Measurements from ENCODE around the gene SPRYD7. TPM values are rescaled to one million over a fixed set of nuclear protein-coding genes. Genes with fewer than 3 reads are reported as not detected.

Gene SPRYD7, protein sequence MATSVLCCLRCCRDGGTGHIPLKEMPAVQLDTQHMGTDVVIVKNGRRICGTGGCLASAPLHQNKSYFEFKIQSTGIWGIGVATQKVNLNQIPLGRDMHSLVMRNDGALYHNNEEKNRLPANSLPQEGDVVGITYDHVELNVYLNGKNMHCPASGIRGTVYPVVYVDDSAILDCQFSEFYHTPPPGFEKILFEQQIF
- 3.5 to 4.4 TPM (median 3.5 TPM) in 3 replicates for total RNA-seq

DNA sequence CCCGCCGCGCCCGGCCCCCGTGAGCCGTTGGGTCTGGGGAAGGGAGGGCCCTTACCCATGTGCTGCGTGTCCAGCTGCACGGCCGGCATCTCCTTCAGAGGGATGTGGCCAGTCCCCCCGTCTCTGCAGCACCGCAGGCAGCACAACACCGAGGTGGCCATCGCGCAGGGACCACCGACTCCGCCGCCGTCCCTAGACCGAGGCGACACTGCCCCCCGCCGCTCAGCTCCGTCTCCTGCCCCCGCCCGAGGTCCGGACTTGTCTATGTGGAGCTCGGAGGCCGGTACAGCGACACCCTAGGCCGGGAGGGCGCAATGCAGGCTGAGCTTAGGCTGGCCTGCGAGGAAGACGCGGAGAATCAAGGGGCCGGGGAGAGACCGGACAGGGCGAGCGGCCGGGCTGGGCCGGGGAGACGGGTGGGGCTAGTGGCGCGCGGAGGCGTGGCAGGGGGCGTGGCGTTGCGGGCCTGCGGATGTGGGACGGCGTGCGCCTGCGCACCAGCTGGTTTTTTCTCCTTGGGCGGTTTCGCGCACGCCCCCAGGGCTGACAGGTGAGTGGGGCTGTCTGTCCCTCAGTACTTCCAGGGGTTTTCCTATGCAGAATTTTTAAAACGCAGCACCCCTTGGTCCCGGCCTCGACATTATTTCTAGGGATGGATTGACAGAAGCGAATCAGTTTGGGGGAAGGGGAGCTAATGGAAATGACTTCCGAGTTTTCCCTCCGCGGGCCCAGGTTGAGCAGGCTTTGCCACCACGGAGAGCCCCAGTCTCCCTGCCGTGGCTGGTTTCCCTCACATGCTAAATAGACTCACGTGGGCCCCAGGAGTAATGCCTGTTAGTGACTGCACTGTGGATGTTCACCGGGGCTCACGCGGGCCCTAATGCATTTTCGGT lies at the start of gene SPRYD7:
Gene SPRYD7 (minus strand): TSS at position 266 of the 893 bp plus-strand sequence. CDS start 105 bp downstream, at position 161.
- peak within 1 kb of the TSS; percentile 96 for H3K27ac Mint-ChIP-seq
- H3K27me3 Mint-ChIP-seq (ENCODE audit: low read depth), result no peaks in the 10 kb centered on the region
- no peaks in the 10 kb centered on the region for H3K9me3 Mint-ChIP-seq
- peak; percentile 97 to 98 for DNase-seq (ENCODE audit: low spot score in 2 of 2, unreplicated experiment in 2 of 2)
- TF ChIP-seq, protein P1, sequence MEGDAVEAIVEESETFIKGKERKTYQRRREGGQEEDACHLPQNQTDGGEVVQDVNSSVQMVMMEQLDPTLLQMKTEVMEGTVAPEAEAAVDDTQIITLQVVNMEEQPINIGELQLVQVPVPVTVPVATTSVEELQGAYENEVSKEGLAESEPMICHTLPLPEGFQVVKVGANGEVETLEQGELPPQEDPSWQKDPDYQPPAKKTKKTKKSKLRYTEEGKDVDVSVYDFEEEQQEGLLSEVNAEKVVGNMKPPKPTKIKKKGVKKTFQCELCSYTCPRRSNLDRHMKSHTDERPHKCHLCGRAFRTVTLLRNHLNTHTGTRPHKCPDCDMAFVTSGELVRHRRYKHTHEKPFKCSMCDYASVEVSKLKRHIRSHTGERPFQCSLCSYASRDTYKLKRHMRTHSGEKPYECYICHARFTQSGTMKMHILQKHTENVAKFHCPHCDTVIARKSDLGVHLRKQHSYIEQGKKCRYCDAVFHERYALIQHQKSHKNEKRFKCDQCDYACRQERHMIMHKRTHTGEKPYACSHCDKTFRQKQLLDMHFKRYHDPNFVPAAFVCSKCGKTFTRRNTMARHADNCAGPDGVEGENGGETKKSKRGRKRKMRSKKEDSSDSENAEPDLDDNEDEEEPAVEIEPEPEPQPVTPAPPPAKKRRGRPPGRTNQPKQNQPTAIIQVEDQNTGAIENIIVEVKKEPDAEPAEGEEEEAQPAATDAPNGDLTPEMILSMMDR (IDR thresholded peaks at IDR 0.05; ENCODE audit: unreplicated experiment), result peak; percentile 80
- H3K4me3 Mint-ChIP-seq, result peak within 1 kb of the TSS; percentile 94
- H3K36me3 Mint-ChIP-seq, result no peaks in the 10 kb centered on the region
- peaks cover 8% of the 10 kb centered on the region for H3K4me1 Mint-ChIP-seq

DNA sequence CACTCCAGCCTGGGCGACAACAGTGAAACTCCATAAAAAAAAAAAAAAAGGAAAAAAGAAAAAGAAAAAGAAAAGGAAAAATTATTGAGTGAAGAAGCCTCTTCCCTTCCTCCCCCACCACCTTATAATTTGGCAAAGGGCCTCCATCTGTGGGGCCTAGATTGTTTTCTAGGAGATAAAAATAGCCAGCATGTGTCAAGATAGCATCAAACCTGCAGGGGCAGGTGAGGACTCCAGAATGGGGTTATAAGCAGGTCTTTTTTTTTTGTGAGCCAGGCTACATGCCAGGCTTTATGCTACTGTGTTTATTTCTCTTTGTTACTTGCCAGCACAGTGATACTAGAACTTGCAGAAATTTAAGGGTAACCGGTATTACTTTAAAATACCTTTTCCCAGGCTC lies 49.0 kb upstream of the SPRYD7 start:
- no peak overlapping the region for H3K27ac Mint-ChIP-seq
- H3K36me3 Mint-ChIP-seq, result no peaks in the 10 kb centered on the region
- no peak overlapping the region for H3K4me3 Mint-ChIP-seq
- H3K4me1 Mint-ChIP-seq, result no peaks in the 10 kb centered on the region
- H3K9me3 Mint-ChIP-seq, result no peaks in the 10 kb centered on the region
- H3K27me3 Mint-ChIP-seq (ENCODE audit: low read depth), result no peaks in the 10 kb centered on the region
- no peak for DNase-seq (ENCODE audit: low spot score in 2 of 2, unreplicated experiment in 2 of 2)
- TF ChIP-seq, protein P1 (IDR thresholded peaks at IDR 0.05; ENCODE audit: unreplicated experiment), result no peak

DNA sequence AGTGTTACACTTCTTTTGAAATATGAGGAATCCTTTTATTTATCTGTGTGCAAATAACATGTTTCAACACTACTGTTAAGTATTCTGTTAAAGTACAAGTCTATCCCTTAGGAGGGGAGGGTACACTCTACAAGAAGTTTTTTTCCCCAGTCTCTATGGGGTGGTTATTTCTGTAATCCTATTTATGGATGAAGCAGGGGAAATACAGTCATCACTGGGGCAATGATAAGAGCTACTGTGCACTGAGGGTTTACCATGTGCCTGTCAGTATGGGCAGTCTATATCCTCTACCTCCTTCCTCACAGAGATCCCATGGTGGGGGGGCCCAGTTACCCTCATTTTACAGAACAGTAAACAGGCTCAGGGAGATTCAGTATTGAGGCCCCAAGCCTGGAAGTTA lies 44.1 kb upstream of the SPRYD7 start:
- Mint-ChIP-seq H3K4me1 (no peaks in the 10 kb centered on the region), H3K27ac (no peak overlapping the region), H3K36me3 (no peaks in the 10 kb centered on the region), H3K27me3 (ENCODE audit: low read depth) (no peaks in the 10 kb centered on the region), H3K9me3 (no peaks in the 10 kb centered on the region), H3K4me3 (no peak overlapping the region)
- TF ChIP-seq, protein P1 (IDR thresholded peaks at IDR 0.05; ENCODE audit: unreplicated experiment), result no peak
- DNase-seq (ENCODE audit: low spot score in 2 of 2, unreplicated experiment in 2 of 2), result no peak

DNA sequence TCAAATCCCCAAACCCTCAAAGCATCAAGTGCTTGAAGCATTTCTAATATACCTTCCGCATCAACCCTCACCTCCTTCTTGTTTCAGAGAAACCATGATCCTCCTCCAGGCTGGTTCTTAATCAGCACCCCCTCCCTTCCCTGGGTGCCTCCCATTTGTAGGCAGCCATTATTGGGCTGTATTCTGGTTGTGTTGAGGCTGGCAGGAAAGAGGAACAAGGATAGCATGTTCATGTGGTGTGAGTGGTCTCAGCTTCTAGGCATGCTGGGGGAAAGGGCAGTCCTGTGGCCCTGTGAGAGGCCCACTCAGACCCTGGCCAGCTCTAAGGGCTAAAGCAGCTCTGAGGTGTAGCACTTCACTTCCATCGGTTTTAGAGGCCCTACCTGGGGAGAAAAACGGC lies 41.9 kb upstream of the SPRYD7 start:
- no peaks in the 10 kb centered on the region for H3K9me3 Mint-ChIP-seq
- H3K4me1 Mint-ChIP-seq, result no peaks in the 10 kb centered on the region
- TF ChIP-seq, protein P1 (IDR thresholded peaks at IDR 0.05; ENCODE audit: unreplicated experiment), result no peak
- no peak overlapping the region for H3K4me3 Mint-ChIP-seq
- no peaks in the 10 kb centered on the region for H3K27me3 Mint-ChIP-seq (ENCODE audit: low read depth)
- H3K36me3 Mint-ChIP-seq, result no peaks in the 10 kb centered on the region
- no peak for DNase-seq (ENCODE audit: low spot score in 2 of 2, unreplicated experiment in 2 of 2)
- H3K27ac Mint-ChIP-seq, result no peak overlapping the region

DNA sequence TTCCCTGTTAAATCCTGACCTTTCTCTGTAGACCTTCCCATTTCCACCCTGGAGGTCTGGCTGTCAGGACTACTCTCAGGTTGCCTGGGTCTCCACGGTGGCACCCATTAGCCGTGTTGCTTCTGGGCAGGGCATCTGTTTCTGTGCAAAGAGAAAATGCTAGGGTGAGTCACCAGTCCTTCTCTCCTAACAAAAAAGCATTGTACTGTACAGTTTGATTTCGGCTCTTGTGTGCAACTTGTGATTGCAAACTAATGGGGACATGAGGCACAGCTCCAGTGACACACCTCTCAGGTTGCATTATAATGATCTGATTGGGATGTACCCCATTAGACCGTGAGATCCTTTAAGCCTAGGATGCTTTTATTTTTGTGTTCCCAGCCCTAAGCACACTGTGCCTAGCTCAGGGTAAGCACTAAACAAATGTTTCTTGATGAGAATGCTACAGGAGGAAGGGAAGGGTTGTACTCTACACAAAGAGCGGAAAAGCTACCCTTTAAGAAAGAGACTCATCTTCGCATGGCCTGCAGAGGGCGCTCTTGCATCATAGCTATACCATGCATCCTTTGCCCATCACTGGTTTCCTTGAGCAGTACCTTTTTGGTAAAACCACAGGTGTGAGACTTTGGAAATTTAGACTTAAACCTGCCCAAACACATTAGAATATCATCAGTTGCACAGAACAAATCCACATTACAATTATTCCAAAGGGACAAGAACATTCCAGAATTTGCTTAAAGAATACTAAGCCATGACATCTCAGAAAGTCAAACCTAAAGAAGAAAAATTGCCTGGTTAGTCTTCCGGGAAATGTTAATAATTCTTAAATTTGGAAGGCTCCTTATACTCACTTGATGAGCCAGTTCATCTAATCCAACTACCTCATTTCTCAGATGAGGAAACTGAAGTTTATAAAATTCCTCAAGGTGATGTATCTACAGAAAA lies 40.4 kb upstream of the SPRYD7 start:
- Mint-ChIP-seq H3K36me3 (no peaks in the 10 kb centered on the region), H3K27me3 (ENCODE audit: low read depth) (no peaks in the 10 kb centered on the region), H3K4me1 (no peaks in the 10 kb centered on the region), H3K9me3 (no peaks in the 10 kb centered on the region), H3K4me3 (no peak overlapping the region), H3K27ac (no peak overlapping the region)
- TF ChIP-seq, protein P1 (IDR thresholded peaks at IDR 0.05; ENCODE audit: unreplicated experiment), result peak; percentile 88
- peak; percentile 55 to 78 for DNase-seq (ENCODE audit: low spot score in 2 of 2, unreplicated experiment in 2 of 2)

All from mesothelial cell of epicardium (in vitro differentiated cells).